ENCODE data around the gene PTPN11. TPM values are rescaled to one million over a fixed set of nuclear protein-coding genes. Genes with fewer than 3 reads are reported as not detected.
"Not testable (repeated sequence)": the region's sequence is repeated elsewhere in the genome, so short reads cannot be mapped to it uniquely, and the experiment has no call there.

PTPN11 gene
- total RNA-seq, 2 experiments from 2014 or later: 56.2 to 123 TPM

DNA sequence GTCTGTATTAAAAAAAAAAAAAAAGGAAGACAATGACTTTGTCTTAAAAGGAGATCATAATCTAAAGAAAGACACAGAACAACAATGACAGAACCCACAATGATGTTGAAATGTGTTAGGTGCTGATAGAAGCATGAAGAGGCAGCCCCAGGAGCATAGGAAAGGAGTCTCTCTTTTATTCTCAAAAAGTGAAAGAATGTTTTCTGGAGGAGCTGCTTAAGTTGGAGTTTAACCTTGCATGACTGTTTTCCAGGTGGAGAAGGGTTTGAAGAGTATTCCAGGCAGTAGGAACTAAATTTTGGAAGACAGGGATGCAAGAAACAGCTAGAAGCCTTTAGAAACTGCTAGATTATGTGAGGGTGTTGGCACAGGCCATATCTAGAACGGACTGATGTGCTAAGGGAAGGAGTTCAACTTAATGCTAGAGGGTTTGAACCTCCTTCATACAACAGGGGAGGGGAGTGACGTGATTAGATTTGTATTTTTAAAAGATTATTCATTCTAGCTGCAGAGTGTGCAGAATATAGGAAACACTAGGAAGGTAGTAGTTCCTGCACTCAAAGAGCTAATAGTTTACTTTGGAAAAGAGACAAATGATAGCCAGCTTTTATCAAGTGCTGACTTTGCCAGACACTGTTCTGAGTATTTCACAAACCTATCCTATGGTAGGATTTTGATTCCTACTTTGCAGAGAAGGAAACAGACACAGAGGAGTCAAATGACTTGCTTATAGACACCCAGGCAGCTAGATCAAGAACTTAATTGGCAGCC lies 4.7 kb upstream of the PTPN11 start:
- Histone ChIP-seq H3K9me3 (ENCODE audit: low read length) (no peaks in the 10 kb centered on the region), H3K79me2 (ENCODE audit: insufficient read depth, low read depth, low read length) (peaks cover 12% of the 10 kb centered on the region), H3K4me2 (ENCODE audit: low read length) (no peak overlapping the region), H3K9me2 (ENCODE audit: insufficient read depth, low read length) (no peaks in the 10 kb centered on the region), H3K36me3 (ENCODE audit: insufficient read depth, low read length) (peaks cover 2% of the 10 kb centered on the region; the same call in 1 of the 2 replicates), H3K27ac (ENCODE audit: low read depth, low read length, poor library complexity, severe bottlenecking) (no peak overlapping the region), H3K4me3 (ENCODE audit: low read depth, low read length, poor library complexity, severe bottlenecking) (no peak overlapping the region), H4K20me1 (ENCODE audit: insufficient read depth, low read length) (no peaks in the 10 kb centered on the region), H3K4me1 (ENCODE audit: insufficient read depth, low read length, poor library complexity, severe bottlenecking) (peaks cover 4% of the 10 kb centered on the region), H2AFZ (ENCODE audit: low read length) (no peak overlapping the region)
- ChIA-PET POLR2A (interaction anchor here (0.5 to 1.3 kb wide), 5 partner anchors 15 to 1254 kb away, joined by 3 to 4 read pairs (median 3); no protein-coding TSS in a partner anchor), CTCF (ENCODE audit: unreplicated experiment) (no interaction called here)
- BruUV-seq (replicated peaks): no TSS peak
- TF ChIP-seq, protein P1, sequence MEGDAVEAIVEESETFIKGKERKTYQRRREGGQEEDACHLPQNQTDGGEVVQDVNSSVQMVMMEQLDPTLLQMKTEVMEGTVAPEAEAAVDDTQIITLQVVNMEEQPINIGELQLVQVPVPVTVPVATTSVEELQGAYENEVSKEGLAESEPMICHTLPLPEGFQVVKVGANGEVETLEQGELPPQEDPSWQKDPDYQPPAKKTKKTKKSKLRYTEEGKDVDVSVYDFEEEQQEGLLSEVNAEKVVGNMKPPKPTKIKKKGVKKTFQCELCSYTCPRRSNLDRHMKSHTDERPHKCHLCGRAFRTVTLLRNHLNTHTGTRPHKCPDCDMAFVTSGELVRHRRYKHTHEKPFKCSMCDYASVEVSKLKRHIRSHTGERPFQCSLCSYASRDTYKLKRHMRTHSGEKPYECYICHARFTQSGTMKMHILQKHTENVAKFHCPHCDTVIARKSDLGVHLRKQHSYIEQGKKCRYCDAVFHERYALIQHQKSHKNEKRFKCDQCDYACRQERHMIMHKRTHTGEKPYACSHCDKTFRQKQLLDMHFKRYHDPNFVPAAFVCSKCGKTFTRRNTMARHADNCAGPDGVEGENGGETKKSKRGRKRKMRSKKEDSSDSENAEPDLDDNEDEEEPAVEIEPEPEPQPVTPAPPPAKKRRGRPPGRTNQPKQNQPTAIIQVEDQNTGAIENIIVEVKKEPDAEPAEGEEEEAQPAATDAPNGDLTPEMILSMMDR (conservative IDR thresholded peaks at IDR 0.05; ENCODE audit: low read length): no peak
- TF ChIP-seq EZH2phosphoT487 (IDR thresholded peaks at IDR 0.05; ENCODE audit: borderline replicate concordance, low read depth, low read length): no peak
- intact Hi-C loops (cut with micrococcal nuclease; ENCODE audit: unreplicated experiment): no loop called here
- no peak for DNase-seq (ENCODE audit: low spot score)

DNA sequence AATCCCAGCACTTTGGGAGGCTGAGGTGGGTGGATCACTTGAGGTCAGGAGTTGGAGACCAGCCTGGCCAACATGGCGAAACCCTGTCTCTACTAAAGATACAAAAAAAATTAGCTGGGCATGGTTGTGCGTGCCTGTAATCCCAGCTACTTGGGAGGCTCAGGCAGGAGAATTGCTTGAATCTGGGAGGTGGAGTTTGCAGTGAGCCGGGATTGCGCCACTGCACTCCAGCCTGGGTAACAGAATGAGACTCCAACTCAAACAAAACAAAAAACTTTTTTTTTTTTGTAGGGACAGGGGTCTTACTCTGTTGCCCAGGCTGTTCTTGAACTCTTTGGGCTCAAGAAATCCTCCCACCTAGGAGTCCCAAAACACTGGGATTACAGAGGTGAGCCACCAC lies 3.3 kb upstream of the PTPN11 start:
- H3K79me2 ChIP-seq (ENCODE audit: insufficient read depth, low read depth, low read length): peaks cover 22% of the 10 kb centered on the region
- H3K4me2 ChIP-seq (ENCODE audit: low read length); BruUV-seq (replicated peaks); H3K9me3 ChIP-seq (ENCODE audit: low read length); H3K4me3 ChIP-seq (ENCODE audit: low read depth, low read length, poor library complexity, severe bottlenecking); H3K36me3 ChIP-seq (ENCODE audit: insufficient read depth, low read length); H3K27ac ChIP-seq (ENCODE audit: low read depth, low read length, poor library complexity, severe bottlenecking); H4K20me1 ChIP-seq (ENCODE audit: insufficient read depth, low read length); intact Hi-C loops (cut with micrococcal nuclease; ENCODE audit: unreplicated experiment); H3K9me2 ChIP-seq (ENCODE audit: insufficient read depth, low read length); DNase-seq (ENCODE audit: low spot score); H2AFZ ChIP-seq (ENCODE audit: low read length); CTCF ChIA-PET (ENCODE audit: unreplicated experiment): not testable (repeated sequence)
- H3K4me1 ChIP-seq (ENCODE audit: insufficient read depth, low read length, poor library complexity, severe bottlenecking): peaks cover 11% of the 10 kb centered on the region
- POLR2A ChIA-PET: interaction anchor here (0.7 kb wide), 1 partner anchor 1505 kb away, joined by 5 read pairs; no protein-coding TSS in a partner anchor

DNA sequence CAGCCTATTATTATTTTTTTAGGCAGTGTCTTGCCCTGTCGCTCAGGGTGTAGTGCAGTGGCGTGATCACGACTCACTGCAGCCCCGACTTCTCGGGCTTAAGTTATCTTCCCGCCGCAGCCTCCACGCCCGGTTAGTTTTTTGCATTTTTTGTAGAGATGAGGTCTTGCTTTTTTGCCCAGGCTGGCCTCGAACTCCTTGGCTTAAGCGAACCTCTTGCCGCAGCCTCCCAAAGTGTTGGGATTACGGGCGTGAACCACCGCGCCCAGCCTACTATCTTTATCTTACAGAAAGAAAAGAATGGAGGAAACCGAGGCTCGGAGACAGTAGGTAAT lies 507 bp upstream of the PTPN11 start:
- Histone ChIP-seq H4K20me1 (ENCODE audit: insufficient read depth, low read length) (peaks cover 15% of the 10 kb centered on the region; the same call in 1 of the 2 replicates), H3K4me1 (ENCODE audit: insufficient read depth, low read length, poor library complexity, severe bottlenecking) (peaks cover 14% of the 10 kb centered on the region), H3K9me3 (ENCODE audit: low read length) (no peaks in the 10 kb centered on the region), H3K36me3 (ENCODE audit: insufficient read depth, low read length) (peaks cover 10% of the 10 kb centered on the region; the same call in 1 of the 2 replicates), H3K4me3 (ENCODE audit: low read depth, low read length, poor library complexity, severe bottlenecking) (peak overlapping the region; percentile 80), H2AFZ (ENCODE audit: low read length) (peak overlapping the region; percentile 77), H3K4me2 (ENCODE audit: low read length) (peak overlapping the region; percentile 89), H3K9me2 (ENCODE audit: insufficient read depth, low read length) (no peaks in the 10 kb centered on the region), H3K79me2 (ENCODE audit: insufficient read depth, low read depth, low read length) (peaks cover 50% of the 10 kb centered on the region), H3K27ac (ENCODE audit: low read depth, low read length, poor library complexity, severe bottlenecking) (peak overlapping the region; percentile 65)
- TF ChIP-seq, protein P1 (conservative IDR thresholded peaks at IDR 0.05; ENCODE audit: low read length): no peak
- no peak for TF ChIP-seq EZH2phosphoT487 (IDR thresholded peaks at IDR 0.05; ENCODE audit: borderline replicate concordance, low read depth, low read length)
- DNase-seq (ENCODE audit: low spot score): peak; percentile 28
- ChIA-PET CTCF (ENCODE audit: unreplicated experiment) (no interaction called here), POLR2A (interaction anchor here (0.7 kb wide), 1 partner anchor 16 kb away, joined by 3 read pairs; no protein-coding TSS in a partner anchor)
- intact Hi-C loops (cut with micrococcal nuclease; ENCODE audit: unreplicated experiment): loop anchor here (1.0 kb wide), 1 partner anchor 9 kb away; the partner anchor contains the start of gene RPL6
- TSS peak; percentile 96 for BruUV-seq (replicated peaks)
